H1 (cell line): ENCODE measurements around the gene TUBB4B.

Experiments used
- BACH1 ChIP-seq: IDR thresholded peaks from 2 replicates; pipeline ENCODE4 v1.6.1; 2012; ENCODE audit warnings: low read length, improper control_type of control experiment
- CEBPB ChIP-seq: IDR thresholded peaks from 2 replicates; pipeline ENCODE4 v1.6.1; 2012; ENCODE audit warnings: low read depth, low read length
- EGR1 ChIP-seq: IDR thresholded peaks from 2 replicates; pipeline ENCODE4 v1.6.1; 2011; ENCODE audit warnings: low read depth, low read length, borderline replicate concordance
- GTF2F1 ChIP-seq: IDR thresholded peaks from 2 replicates; pipeline ENCODE4 v1.6.1; 2012; ENCODE audit warnings: low read depth, low read length, improper control_type of control experiment, borderline replicate concordance
- POLR2A ChIP-seq, 2 experiments: IDR thresholded peaks; 1 replicate in 1 of 2; 2 replicates in 1 of 2; pipeline ENCODE4 v1.6.1; 2011; ENCODE audit warnings: low read depth in 2 of 2, low read length in 2 of 2, mild to moderate bottlenecking in 2 of 2; ENCODE audit errors: control extremely low read depth in 1 of 2
- POLR2AphosphoS5 ChIP-seq: IDR thresholded peaks from 2 replicates; pipeline ENCODE4 v1.6.1; 2011; ENCODE audit warnings: low read depth, low read length
- RAD21 ChIP-seq, 2 experiments: IDR thresholded peaks in 1 of 2; conservative IDR thresholded peaks in 1 of 2; 2 replicates each; pipeline ENCODE4 v1.6.1; 2011; ENCODE audit warnings: low read depth in 2 of 2, low read length in 2 of 2, improper control_type of control experiment in 1 of 2, inconsistent platforms in 1 of 2, mild to moderate bottlenecking in 1 of 2, moderate library complexity in 1 of 2
- RXRA ChIP-seq: IDR thresholded peaks from 2 replicates; pipeline ENCODE4 v1.6.1; 2011; ENCODE audit warnings: low read depth, mild to moderate bottlenecking, low read length, moderate library complexity; ENCODE audit not compliant: insufficient read depth
- SIN3A ChIP-seq, 2 experiments: IDR thresholded peaks in 1 of 2; conservative IDR thresholded peaks in 1 of 2; 2 replicates each; pipeline ENCODE4 v1.6.1; 2011 to 2012; ENCODE audit warnings: low read length in 2 of 2, improper control_type of control experiment in 1 of 2, low read depth in 1 of 2, mild to moderate bottlenecking in 1 of 2
- YY1 ChIP-seq: IDR thresholded peaks from 2 replicates; pipeline ENCODE4 v1.6.1; 2011; ENCODE audit warnings: low read depth, mild to moderate bottlenecking, low read length
- TF ChIP-seq, protein P1 (sequence below), 3 experiments: IDR thresholded peaks; 1 replicate in 2 of 3; 2 replicates in 1 of 3; pipeline versions ENCODE4 v1.5.1 to v1.6.1; 2011; ENCODE audit warnings: low read length in 3 of 3, mild to moderate bottlenecking in 3 of 3, inconsistent platforms in 2 of 3, low read depth in 1 of 3, moderate library complexity in 1 of 3; ENCODE audit not compliant: insufficient read depth in 1 of 3; ENCODE audit errors: control extremely low read depth in 1 of 3

DNA sequence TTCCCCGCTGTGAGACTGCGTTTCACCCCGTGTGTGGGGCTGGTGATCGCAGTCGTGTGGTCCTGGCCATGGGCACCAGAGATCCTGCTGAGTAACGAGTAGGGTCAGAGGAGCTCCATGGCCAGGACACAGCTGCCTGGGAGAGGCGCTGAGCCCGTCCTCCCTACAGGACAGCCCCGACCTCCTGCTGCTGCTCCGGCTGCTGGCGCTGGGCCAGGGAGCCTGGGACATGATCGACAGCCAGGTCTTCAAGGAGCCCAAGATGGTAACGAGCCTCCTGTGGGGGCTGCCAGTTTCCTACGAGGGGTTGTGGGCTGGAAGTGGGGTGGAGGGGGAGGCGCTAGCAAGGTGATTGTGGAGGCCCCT lies 25.1 kb downstream of the TUBB4B start:
- TF ChIP-seq POLR2A (IDR thresholded peaks at IDR 0.05; ENCODE audit: control extremely low read depth in 1 of 2, low read depth in 2 of 2, low read length in 2 of 2) (no peak), CEBPB (no peak), RXRA (no peak), RAD21 (IDR thresholded peaks at IDR 0.05 in 1 of 2, conservative IDR thresholded peaks at IDR 0.05 in 1 of 2; ENCODE audit: low read depth in 2 of 2, low read length in 2 of 2) (no peak), GTF2F1 (no peak), YY1 (no peak), EGR1 (no peak), POLR2AphosphoS5 (no peak), SIN3A (conservative IDR thresholded peaks at IDR 0.05 in 1 of 2, IDR thresholded peaks at IDR 0.05 in 1 of 2; ENCODE audit: low read depth in 1 of 2, low read length in 2 of 2) (no peak), BACH1 (no peak)
- TF ChIP-seq, protein P1, sequence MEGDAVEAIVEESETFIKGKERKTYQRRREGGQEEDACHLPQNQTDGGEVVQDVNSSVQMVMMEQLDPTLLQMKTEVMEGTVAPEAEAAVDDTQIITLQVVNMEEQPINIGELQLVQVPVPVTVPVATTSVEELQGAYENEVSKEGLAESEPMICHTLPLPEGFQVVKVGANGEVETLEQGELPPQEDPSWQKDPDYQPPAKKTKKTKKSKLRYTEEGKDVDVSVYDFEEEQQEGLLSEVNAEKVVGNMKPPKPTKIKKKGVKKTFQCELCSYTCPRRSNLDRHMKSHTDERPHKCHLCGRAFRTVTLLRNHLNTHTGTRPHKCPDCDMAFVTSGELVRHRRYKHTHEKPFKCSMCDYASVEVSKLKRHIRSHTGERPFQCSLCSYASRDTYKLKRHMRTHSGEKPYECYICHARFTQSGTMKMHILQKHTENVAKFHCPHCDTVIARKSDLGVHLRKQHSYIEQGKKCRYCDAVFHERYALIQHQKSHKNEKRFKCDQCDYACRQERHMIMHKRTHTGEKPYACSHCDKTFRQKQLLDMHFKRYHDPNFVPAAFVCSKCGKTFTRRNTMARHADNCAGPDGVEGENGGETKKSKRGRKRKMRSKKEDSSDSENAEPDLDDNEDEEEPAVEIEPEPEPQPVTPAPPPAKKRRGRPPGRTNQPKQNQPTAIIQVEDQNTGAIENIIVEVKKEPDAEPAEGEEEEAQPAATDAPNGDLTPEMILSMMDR (IDR thresholded peaks at IDR 0.05; ENCODE audit: control extremely low read depth in 1 of 3, insufficient read depth in 1 of 3, low read depth in 1 of 3, low read length in 3 of 3): no peak
